HG03575 (cell line): ENCODE results near the gene PTGFR.

Experiments
- ATAC-seq: cut with Tn5 transposase; IDR thresholded peaks from one replicate; pipeline ENCODE4 v1.9.1; 2021; ENCODE audit not compliant: unreplicated experiment, insufficient number of reproducible peaks, low FRiP score; ENCODE audit errors: extremely low read depth

PTGFR gene

DNA sequence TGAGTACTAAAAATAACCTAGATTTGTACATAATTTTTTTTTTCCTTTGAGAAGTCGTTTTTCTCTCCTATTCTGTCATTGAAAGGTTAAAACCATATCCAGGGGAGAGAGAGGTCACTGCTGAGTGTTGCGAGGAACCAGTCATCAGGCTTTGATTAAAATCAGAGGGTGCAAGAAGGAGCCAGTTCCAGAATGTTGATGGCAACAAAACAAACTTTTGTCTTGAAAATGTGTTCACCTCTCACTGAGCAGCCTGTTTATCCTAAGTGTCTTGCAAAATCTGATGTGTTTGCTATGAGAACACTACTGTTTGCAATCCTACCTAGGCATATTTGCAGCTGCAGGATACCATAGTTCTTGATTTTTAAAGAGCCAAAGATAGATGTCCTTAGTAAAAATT, 25.9 kb downstream of the PTGFR start:
- ATAC-seq, result no peak

DNA sequence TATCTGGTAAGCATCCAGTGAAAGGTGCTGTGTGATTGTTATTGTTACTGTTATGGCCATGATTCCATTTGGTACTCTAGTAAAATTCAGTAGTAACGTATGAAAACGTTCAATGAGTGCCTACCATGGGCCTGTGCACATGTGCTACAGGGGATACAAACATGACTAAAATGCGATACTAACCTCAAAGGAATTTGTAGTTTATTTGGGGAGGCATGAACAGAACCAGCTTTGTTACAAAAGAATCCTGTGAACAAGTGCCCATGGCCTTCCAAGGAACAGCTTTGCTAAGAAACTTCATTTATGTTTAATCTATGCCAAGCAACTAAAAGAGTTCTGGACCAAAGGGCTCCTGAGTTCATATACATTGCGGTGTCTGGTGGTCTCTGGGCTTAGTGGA, 28.7 kb downstream of the PTGFR start:
- no peak for ATAC-seq

DNA sequence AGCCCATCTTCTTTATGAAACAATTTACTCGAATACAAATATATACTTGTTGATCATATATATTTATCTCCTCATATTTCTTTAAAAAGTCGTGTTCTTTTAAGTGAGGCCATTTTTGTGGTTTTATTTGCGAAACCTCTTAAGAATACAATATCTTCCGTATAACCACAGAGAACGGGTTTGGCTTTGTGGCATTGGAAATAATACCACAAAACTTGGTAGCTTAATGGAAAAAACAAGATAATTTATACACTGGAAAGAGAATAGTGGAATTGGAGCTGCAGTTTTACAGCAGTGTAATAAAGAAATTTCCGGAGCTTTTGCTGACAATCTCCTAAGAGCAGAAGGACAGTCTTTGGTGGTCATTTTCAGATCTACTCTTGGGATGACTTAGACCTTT, 29.4 kb downstream of the PTGFR start:
- ATAC-seq, result no peak

DNA sequence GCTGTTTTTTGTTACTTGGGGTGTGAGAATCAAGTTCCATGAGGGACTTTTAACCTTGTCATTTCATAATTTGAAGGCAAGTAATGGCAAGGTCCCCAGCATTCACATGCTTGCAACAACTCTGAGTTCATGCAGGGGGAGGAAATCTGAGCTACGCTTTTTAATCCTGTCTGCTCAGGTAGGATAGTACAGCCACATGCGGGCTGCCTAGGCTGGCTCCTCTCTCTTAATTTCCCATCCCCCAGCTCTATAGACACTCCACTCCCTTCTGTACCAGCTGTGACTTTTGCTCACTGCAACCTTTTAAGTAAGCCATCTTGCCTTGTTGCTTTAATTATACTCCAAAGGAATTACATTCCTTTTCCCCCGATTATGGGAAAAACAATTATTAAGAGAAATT, 30.1 kb downstream of the PTGFR start:
- ATAC-seq, result no peak

GRCh38 chr1:78522136-78522535, 31.4 kb downstream of the PTGFR start:
- ATAC-seq, result no peak

- ATAC-seq, result no peak
Measured at GRCh38 chr1:78526496-78526895, 35.7 kb downstream of the PTGFR start.

GRCh38 chr1:78527706-78528105, 36.9 kb downstream of the PTGFR start:
- ATAC-seq, result no peak

DNA sequence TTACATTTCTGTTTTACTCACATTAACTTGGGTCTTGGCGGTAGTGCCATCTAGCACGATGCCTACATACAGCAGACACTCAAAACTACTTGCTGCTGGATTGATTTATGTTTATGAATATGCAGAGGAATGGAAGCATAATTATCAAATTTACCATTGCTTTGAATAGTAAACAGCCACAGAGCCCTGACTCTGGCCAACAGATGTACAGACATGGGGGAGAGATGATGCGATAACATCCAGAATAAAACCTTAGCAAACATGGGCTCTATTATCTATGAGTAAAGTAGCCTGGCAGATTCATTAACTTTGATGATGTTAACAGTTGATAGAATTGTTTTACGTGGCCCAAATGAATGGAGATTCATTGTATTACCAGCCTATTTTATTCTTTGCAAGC, 42.8 kb downstream of the PTGFR start:
- ATAC-seq, result no peak

DNA sequence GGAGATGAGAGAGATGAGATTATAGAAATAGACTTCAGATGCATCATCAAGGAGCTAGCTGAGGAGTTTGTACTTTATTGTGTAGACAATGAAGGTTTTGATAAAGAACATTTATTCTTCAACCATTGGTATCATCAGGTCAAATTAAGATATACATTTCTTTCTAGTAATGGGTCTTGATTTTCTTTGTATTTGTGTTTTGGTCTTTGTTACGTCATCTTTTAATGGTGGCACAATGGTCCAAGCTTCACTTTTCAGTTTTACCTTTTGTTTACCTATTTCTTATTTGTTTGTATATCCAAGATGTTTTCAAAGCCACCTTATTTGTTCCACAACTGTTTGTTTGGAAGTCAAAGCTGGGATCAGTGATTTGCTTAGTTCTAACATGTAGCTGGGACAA, 44.5 kb downstream of the PTGFR start:
- ATAC-seq, result no peak

GRCh38 chr1:78536427-78536826, 45.7 kb downstream of the PTGFR start:
- no peak for ATAC-seq

- no peak for ATAC-seq
Measured at GRCh38 chr1:78540048-78540447, 49.3 kb downstream of the PTGFR start.

GRCh38 chr1:78541479-78541878, 50.7 kb downstream of the PTGFR start:
- ATAC-seq, result no peak

GRCh38 chr1:78543941-78544643, 53.3 kb downstream of the PTGFR start:
- no peak for ATAC-seq

DNA sequence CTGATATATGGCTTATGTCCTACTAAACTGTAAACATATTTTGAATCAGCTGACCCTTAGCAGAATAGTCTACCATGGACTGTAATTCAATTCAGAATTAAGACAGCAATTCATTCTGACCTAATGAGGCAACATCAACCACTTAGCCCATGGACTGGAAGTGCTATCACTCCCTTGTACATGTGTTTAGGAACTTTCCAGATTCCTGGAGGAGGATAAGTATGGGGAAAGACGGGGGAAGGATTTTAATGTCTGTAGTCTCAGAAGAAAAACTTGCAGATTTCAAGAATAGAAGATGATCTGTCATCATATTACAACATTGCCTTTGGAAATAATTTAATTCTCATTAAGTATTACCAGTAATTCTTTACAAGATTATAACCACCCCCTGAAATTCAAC, 56.3 kb downstream of the PTGFR start:
- ATAC-seq, result no peak

DNA sequence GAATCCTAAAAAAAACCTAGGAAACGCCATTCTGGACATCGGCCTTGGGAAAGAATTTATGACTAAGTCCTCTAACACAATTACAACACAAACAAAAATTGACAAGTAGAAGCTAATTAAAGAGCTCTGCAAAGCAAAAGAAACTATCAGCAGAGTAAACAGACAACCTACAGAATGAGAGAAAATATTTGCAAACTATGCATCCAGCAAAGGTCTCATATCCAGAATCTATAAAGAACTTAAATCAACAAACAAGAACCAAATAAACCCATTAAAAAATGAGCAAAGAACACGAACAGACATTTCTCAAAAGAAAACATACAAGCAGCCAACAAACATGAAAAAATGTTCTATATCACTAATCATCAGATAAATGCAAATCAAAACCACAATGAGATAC, 58.6 kb downstream of the PTGFR start:
- ATAC-seq, result no peak

DNA sequence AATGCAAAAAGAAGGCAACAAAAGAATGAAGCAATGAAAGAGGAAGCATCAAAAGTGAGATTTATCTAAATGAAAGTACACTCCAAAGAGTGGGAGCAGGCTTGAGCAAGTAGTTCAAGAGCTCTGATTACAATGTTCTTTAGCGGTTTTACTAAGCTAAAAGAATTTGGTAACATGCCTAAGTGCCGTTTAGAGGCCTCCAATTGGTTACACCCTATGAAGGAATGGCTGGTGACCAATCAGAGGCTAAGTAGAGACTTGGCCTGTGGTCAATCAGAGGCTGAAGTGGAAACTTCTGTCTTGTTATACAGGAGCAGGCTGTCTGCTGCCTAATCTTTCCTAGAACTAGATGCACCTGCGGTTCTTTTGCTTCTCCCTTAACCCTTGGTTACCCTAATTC, 59.1 kb downstream of the PTGFR start:
- no peak for ATAC-seq

- ATAC-seq, result no peak
Measured at GRCh38 chr1:78553859-78554258, 63.1 kb downstream of the PTGFR start.

GRCh38 chr1:78554840-78555239, 64.1 kb downstream of the PTGFR start:
- ATAC-seq, result no peak

DNA sequence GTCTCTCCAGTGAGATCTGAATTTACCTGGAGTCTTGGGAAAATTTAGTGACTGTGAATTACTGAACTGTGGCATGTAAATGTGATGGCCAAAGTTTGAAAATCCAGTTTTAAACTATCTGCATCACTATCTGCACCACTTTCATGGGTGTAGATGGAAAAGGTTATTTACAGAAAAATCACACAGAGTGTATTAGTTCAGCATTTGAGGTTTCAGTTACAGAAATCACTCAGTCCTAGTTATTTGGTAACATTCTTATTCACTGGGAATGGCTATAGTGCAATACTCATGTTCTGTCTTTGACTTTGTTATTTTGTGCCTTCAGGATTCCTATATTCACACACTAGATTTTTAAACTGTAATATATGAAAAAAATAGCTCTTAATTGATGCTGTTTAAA, 68.9 kb downstream of the PTGFR start:
- no peak for ATAC-seq

DNA sequence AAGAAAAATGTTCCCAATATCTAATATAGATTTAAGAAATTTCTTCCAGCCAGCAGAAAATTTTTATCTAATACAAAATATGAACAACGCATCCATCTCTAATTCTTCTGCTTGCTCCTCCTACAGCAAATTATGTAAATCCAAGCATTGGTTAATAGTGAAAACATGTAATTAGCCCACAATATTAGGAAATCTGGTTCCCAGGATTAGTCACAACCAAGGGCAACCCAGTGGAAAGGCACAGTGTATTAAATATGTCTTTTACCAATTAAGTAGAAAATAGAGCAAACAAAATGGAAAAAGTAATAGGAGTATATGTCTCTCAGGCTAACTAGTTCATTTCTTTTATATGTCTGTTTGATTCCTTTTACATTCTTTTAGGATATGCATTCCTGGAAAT, 70.0 kb downstream of the PTGFR start:
- no peak for ATAC-seq

DNA sequence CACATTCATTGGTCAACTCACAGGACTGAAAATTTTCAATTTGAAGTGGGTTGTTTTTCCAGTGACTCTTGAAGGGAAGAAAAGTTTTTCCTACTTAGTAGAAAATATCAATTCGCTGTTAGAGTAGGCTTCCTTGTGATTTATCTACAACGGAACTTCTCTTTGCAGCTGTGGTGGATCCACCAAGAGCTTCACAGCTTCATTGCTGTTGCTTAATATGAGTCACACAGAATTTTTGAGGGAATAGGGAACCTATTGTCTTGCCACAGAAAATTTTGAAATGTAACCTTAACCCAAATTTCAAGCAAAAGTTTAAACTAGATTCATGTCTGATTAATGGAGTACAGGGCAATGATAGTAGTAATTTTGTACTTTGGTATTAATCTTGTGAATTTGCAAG, 71.1 kb downstream of the PTGFR start:
- ATAC-seq, result no peak
